Measurements from ENCODE around the gene ZNF726. TPM values are rescaled to one million over a fixed set of nuclear protein-coding genes. Genes with fewer than 3 reads are reported as not detected.
"Not testable (repeated sequence)": the region's sequence is repeated elsewhere in the genome, so short reads cannot be mapped to it uniquely, and the experiment has no call there.

Gene ZNF726
- total RNA-seq, 1 donor from 2014 or later: 2.2 TPM

- Mint-ChIP-seq H3K9me3 (ENCODE audit: unreplicated experiment) (peaks cover 66% of the 10 kb centered on the region), H3K27me3 (ENCODE audit: unreplicated experiment) (no peaks in the 10 kb centered on the region), H3K4me1 (ENCODE audit: unreplicated experiment) (no peaks in the 10 kb centered on the region), H3K36me3 (ENCODE audit: unreplicated experiment) (peaks cover 2% of the 10 kb centered on the region), H3K27ac (ENCODE audit: unreplicated experiment) (no peak overlapping the region), H3K4me3 (ENCODE audit: unreplicated experiment) (no peak overlapping the region)
- no peak for DNase-seq (ENCODE audit: extremely low spot score, unreplicated experiment)
- TF ChIP-seq, protein P1, sequence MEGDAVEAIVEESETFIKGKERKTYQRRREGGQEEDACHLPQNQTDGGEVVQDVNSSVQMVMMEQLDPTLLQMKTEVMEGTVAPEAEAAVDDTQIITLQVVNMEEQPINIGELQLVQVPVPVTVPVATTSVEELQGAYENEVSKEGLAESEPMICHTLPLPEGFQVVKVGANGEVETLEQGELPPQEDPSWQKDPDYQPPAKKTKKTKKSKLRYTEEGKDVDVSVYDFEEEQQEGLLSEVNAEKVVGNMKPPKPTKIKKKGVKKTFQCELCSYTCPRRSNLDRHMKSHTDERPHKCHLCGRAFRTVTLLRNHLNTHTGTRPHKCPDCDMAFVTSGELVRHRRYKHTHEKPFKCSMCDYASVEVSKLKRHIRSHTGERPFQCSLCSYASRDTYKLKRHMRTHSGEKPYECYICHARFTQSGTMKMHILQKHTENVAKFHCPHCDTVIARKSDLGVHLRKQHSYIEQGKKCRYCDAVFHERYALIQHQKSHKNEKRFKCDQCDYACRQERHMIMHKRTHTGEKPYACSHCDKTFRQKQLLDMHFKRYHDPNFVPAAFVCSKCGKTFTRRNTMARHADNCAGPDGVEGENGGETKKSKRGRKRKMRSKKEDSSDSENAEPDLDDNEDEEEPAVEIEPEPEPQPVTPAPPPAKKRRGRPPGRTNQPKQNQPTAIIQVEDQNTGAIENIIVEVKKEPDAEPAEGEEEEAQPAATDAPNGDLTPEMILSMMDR (IDR thresholded peaks at IDR 0.05): no peak
Observed at GRCh38 chr19:23943411-23943810, 28.7 kb downstream of the ZNF726 start.

GRCh38 chr19:23946569-23946968, 31.9 kb downstream of the ZNF726 start:
- Mint-ChIP-seq H3K36me3 (ENCODE audit: unreplicated experiment) (peaks cover 2% of the 10 kb centered on the region), H3K27ac (ENCODE audit: unreplicated experiment) (no peak overlapping the region), H3K9me3 (ENCODE audit: unreplicated experiment) (peaks cover 45% of the 10 kb centered on the region), H3K4me3 (ENCODE audit: unreplicated experiment) (no peak overlapping the region), H3K4me1 (ENCODE audit: unreplicated experiment) (no peaks in the 10 kb centered on the region), H3K27me3 (ENCODE audit: unreplicated experiment) (no peaks in the 10 kb centered on the region)
- TF ChIP-seq, protein P1 (IDR thresholded peaks at IDR 0.05): no peak
- DNase-seq (ENCODE audit: extremely low spot score, unreplicated experiment): no peak

GRCh38 chr19:23949611-23950010, 34.9 kb downstream of the ZNF726 start:
- TF ChIP-seq, protein P1 (IDR thresholded peaks at IDR 0.05): no peak

DNA sequence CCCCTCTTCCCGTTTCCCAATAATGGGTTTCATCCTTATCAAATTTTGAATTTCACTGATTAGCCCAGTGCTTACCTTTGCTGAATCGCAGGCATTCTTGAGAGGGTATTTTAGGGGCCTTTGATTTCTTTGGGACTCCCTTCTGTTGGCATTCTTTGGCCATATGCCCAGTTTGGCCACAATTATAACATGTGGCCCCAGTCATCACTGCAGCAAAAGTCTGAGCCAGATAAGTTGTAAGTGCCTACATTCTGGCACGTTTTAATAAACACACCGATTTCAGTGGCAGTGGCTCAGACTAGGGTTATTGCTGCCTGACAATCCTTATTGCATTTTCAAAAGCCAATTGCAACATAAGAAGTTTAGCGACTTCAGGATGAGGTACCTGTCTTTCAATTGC, 41.4 kb downstream of the ZNF726 start:
- H3K27ac Mint-ChIP-seq (ENCODE audit: unreplicated experiment): no peak overlapping the region
- H3K4me3 Mint-ChIP-seq (ENCODE audit: unreplicated experiment): no peak overlapping the region
- no peak for DNase-seq (ENCODE audit: extremely low spot score, unreplicated experiment)
- TF ChIP-seq, protein P1 (IDR thresholded peaks at IDR 0.05): no peak
- no peaks in the 10 kb centered on the region for H3K4me1 Mint-ChIP-seq (ENCODE audit: unreplicated experiment)
- H3K36me3 Mint-ChIP-seq (ENCODE audit: unreplicated experiment): no peaks in the 10 kb centered on the region
- H3K9me3 Mint-ChIP-seq (ENCODE audit: unreplicated experiment): peaks cover 38% of the 10 kb centered on the region
- H3K27me3 Mint-ChIP-seq (ENCODE audit: unreplicated experiment): no peaks in the 10 kb centered on the region

More at GRCh38 chr19:23949611-23950010, 34.9 kb downstream of the ZNF726 start:
- no peak overlapping the region for H3K27ac Mint-ChIP-seq (ENCODE audit: unreplicated experiment)
- no peaks in the 10 kb centered on the region for H3K4me1 Mint-ChIP-seq (ENCODE audit: unreplicated experiment)
- no peak overlapping the region for H3K4me3 Mint-ChIP-seq (ENCODE audit: unreplicated experiment)
- no peaks in the 10 kb centered on the region for H3K27me3 Mint-ChIP-seq (ENCODE audit: unreplicated experiment)
- peaks cover 47% of the 10 kb centered on the region for H3K9me3 Mint-ChIP-seq (ENCODE audit: unreplicated experiment)
- DNase-seq (ENCODE audit: extremely low spot score, unreplicated experiment): no peak
- peaks cover 2% of the 10 kb centered on the region for H3K36me3 Mint-ChIP-seq (ENCODE audit: unreplicated experiment)

DNA sequence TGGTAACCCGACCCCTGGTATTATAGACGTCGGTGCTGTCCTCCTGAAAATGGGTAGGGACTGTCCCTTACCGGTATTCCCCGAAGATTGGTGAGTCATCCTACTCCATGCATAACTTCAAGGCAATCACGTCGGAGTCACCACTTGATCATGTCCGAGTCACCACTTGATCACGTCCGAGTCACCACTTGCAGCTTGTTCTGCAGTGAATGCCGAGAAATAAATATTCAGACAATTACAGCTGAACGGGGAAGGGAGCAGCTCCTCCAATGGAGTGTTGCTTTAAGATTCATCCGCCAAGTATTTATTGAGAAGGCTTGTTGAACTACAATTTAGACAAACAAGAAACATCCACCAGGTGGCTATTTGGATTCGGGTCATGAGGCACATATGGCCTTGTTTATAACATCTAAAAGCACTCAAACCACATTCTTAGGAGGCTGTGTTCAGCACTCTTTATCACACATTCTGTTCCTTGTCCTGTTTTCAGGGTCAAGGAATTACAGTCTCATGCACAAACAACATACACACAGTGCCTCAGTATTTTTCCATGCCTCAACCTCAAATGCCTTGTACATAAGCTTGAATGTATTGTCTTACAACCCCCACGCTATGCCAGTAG, 43.1 kb downstream of the ZNF726 start:
- TF ChIP-seq, protein P1 (IDR thresholded peaks at IDR 0.05): no peak
- H3K4me1 Mint-ChIP-seq (ENCODE audit: unreplicated experiment): no peaks in the 10 kb centered on the region
- H3K27me3 Mint-ChIP-seq (ENCODE audit: unreplicated experiment): no peaks in the 10 kb centered on the region
- no peak overlapping the region for H3K27ac Mint-ChIP-seq (ENCODE audit: unreplicated experiment)
- H3K9me3 Mint-ChIP-seq (ENCODE audit: unreplicated experiment): peaks cover 36% of the 10 kb centered on the region
- no peak for DNase-seq (ENCODE audit: extremely low spot score, unreplicated experiment)
- no peaks in the 10 kb centered on the region for H3K36me3 Mint-ChIP-seq (ENCODE audit: unreplicated experiment)
- no peak overlapping the region for H3K4me3 Mint-ChIP-seq (ENCODE audit: unreplicated experiment)

DNA sequence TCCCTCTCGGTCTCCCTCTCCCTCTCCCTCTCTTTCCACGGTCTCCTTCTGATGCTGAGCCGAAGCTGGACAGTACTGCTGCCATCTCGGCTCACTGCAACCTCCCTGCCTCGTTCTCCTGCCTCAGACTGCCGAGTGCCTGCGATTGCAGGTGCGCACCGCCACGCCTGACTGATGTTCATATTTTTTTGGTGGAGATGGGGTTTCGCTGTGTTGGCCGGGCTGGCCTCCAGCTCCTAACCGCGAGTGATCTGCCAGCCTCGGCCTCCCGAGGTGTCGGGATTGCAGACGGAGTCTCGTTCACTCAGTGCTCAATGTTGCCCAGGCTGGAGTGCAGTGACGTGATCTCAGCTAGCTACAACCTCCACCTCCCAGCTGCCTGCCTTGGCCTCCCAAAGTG, 48.7 kb downstream of the ZNF726 start:
- H3K27ac Mint-ChIP-seq (ENCODE audit: unreplicated experiment); H3K4me1 Mint-ChIP-seq (ENCODE audit: unreplicated experiment); DNase-seq (ENCODE audit: extremely low spot score, unreplicated experiment); H3K27me3 Mint-ChIP-seq (ENCODE audit: unreplicated experiment); H3K36me3 Mint-ChIP-seq (ENCODE audit: unreplicated experiment); H3K4me3 Mint-ChIP-seq (ENCODE audit: unreplicated experiment): not testable (repeated sequence)
- H3K9me3 Mint-ChIP-seq (ENCODE audit: unreplicated experiment): peaks cover 51% of the 10 kb centered on the region

GRCh38 chr19:23963881-23964280, 49.2 kb downstream of the ZNF726 start:
- DNase-seq (ENCODE audit: extremely low spot score, unreplicated experiment); H3K27ac Mint-ChIP-seq (ENCODE audit: unreplicated experiment); H3K36me3 Mint-ChIP-seq (ENCODE audit: unreplicated experiment); H3K4me3 Mint-ChIP-seq (ENCODE audit: unreplicated experiment); H3K27me3 Mint-ChIP-seq (ENCODE audit: unreplicated experiment); H3K4me1 Mint-ChIP-seq (ENCODE audit: unreplicated experiment): not testable (repeated sequence)
- peaks cover 51% of the 10 kb centered on the region for H3K9me3 Mint-ChIP-seq (ENCODE audit: unreplicated experiment)

GRCh38 chr19:23964334-23964733, 49.6 kb downstream of the ZNF726 start:
- not testable (repeated sequence) for H3K36me3 Mint-ChIP-seq (ENCODE audit: unreplicated experiment); H3K4me3 Mint-ChIP-seq (ENCODE audit: unreplicated experiment); H3K27ac Mint-ChIP-seq (ENCODE audit: unreplicated experiment); H3K27me3 Mint-ChIP-seq (ENCODE audit: unreplicated experiment); H3K4me1 Mint-ChIP-seq (ENCODE audit: unreplicated experiment); DNase-seq (ENCODE audit: extremely low spot score, unreplicated experiment)
- H3K9me3 Mint-ChIP-seq (ENCODE audit: unreplicated experiment): peaks cover 48% of the 10 kb centered on the region

Data from osteocyte (in vitro differentiated cells).